Measurements from ENCODE around the gene SCRN1.

Gene SCRN1

GRCh38 chr7:29879609-29880008 lies 110.0 kb downstream of the SCRN1 start:
- DNase-seq (ENCODE audit: insufficient read length, low spot score) = no peak
- no peak for TF ChIP-seq TAF1 (IDR thresholded peaks at IDR 0.05; ENCODE audit: low read depth, low read length)
- TF ChIP-seq POLR2AphosphoS5 (IDR thresholded peaks at IDR 0.05; ENCODE audit: low read depth, low read length) = no peak
- no peak for TF ChIP-seq POU2F2 (IDR thresholded peaks at IDR 0.05; ENCODE audit: low read depth, low read length)
- no peak for TF ChIP-seq SPI1 (IDR thresholded peaks at IDR 0.05; ENCODE audit: low read depth, low read length)
- no peak for TF ChIP-seq POLR2A (IDR thresholded peaks at IDR 0.05; ENCODE audit: low read depth, low read length)
- TF ChIP-seq PAX5 (IDR thresholded peaks at IDR 0.05; ENCODE audit: insufficient read depth, low read length, severe bottlenecking) = no peak
- FAIRE-seq = no peak

DNA sequence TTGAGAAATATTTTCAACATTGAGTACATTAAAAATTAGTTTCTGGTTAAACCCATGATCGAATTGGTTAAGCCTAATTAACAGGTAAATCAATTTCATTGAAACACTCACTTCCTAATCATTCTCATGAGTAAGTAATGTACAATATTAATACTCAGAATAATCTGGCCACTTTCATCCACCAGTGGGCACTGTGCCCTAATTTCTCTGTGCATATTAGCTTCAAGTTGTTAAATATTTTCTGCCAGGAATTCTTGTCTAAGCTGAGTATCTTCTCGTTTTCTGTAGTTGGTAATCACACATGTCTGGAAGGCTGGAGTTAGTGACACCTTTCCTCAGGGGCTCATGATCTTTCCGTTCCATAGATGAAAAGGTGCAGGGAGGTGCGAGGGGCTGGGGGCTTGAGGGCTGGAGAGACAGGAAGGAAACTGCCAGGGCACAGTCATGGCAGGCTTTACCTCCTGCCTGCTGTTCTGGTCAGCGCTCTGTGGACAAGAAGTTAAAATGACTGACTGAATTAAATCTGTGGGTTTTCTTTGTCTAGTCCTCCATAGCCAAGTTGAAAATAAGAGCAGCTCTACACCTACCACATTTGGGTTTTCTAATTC lies 111.4 kb downstream of the SCRN1 start:
- TF ChIP-seq PAX5 (IDR thresholded peaks at IDR 0.05; ENCODE audit: insufficient read depth, low read length, severe bottlenecking) (no peak), TAF1 (IDR thresholded peaks at IDR 0.05; ENCODE audit: low read depth, low read length) (no peak)
- no peak for FAIRE-seq
- no peak for DNase-seq (ENCODE audit: insufficient read length, low spot score)

DNA sequence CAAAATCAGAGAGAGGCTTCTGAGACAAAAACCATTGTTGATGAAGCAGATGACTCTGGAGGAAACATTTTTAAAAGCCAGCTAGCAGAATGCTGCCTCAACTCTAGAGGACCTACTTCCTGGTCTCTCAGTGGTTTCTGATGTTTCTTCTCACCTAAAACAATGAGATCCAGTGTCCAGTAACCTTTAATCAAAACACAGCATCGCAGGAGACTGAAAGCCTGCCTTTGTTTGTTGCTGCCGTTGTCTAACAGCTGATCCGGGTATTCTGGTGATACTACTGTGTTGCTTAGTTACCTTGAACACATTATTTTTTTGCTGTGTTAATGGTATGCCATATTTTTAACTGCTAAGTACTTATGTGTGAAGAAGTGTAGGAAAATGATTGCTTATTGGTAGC lies 112.4 kb downstream of the SCRN1 start:
- TF ChIP-seq POLR2AphosphoS5 (IDR thresholded peaks at IDR 0.05; ENCODE audit: low read depth, low read length) (no peak), PAX5 (IDR thresholded peaks at IDR 0.05; ENCODE audit: insufficient read depth, low read length, severe bottlenecking) (no peak), SPI1 (IDR thresholded peaks at IDR 0.05; ENCODE audit: low read depth, low read length) (no peak), TAF1 (IDR thresholded peaks at IDR 0.05; ENCODE audit: low read depth, low read length) (no peak), POLR2A (IDR thresholded peaks at IDR 0.05; ENCODE audit: low read depth, low read length) (no peak), POU2F2 (IDR thresholded peaks at IDR 0.05; ENCODE audit: low read depth, low read length) (no peak)
- FAIRE-seq = no peak
- DNase-seq (ENCODE audit: insufficient read length, low spot score) = no peak

- DNase-seq (ENCODE audit: insufficient read length, low spot score) (no peak), FAIRE-seq (no peak)
- TF ChIP-seq SPI1 (IDR thresholded peaks at IDR 0.05; ENCODE audit: low read depth, low read length) = no peak
- no peak for TF ChIP-seq POLR2A (IDR thresholded peaks at IDR 0.05; ENCODE audit: low read depth, low read length)
- TF ChIP-seq TAF1 (IDR thresholded peaks at IDR 0.05; ENCODE audit: low read depth, low read length) = no peak
- no peak for TF ChIP-seq POU2F2 (IDR thresholded peaks at IDR 0.05; ENCODE audit: low read depth, low read length)
- no peak for TF ChIP-seq POLR2AphosphoS5 (IDR thresholded peaks at IDR 0.05; ENCODE audit: low read depth, low read length)
- TF ChIP-seq PAX5 (IDR thresholded peaks at IDR 0.05; ENCODE audit: insufficient read depth, low read length, severe bottlenecking) = no peak
Measured at GRCh38 chr7:29875741-29876140, 113.9 kb downstream of the SCRN1 start.

DNA sequence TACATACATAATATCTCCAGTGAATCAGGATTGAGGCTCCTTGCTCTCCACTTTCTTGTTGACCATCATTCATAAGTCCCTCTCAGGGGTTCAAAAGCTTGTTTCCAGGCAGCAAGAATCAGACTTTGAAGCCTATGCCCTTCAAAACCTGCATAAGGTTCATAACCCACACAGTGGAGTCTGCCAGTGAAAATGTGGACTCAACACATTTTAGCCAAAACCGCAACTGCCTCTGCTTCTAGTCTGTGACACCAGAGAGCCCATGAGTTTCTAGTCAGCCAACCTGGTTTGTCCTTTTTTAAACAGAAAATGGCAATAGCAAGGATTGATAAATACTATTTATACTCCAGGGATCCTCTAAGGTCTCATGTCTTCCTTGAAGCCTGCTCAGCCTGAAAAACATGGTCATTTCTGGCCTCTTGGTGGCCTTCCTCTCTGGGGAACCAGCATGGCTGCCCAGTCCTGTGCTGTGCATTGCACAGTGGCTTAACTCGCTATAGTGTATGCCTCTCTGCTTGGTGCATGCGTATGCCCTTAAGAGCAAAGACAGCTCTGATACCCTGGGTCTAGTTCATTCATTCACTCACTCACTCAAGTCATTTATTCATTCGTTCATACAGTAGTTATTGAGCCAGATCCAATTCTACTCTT lies 115.8 kb downstream of the SCRN1 start:
- no peak for DNase-seq (ENCODE audit: insufficient read length, low spot score)
- no peak for FAIRE-seq
- TF ChIP-seq POU2F2 (IDR thresholded peaks at IDR 0.05; ENCODE audit: low read depth, low read length) = no peak
- no peak for TF ChIP-seq SPI1 (IDR thresholded peaks at IDR 0.05; ENCODE audit: low read depth, low read length)
- TF ChIP-seq POLR2A (IDR thresholded peaks at IDR 0.05; ENCODE audit: low read depth, low read length) = no peak
- TF ChIP-seq PAX5 (IDR thresholded peaks at IDR 0.05; ENCODE audit: insufficient read depth, low read length, severe bottlenecking) = no peak
- TF ChIP-seq POLR2AphosphoS5 (IDR thresholded peaks at IDR 0.05; ENCODE audit: low read depth, low read length) = no peak
- TF ChIP-seq TAF1 (IDR thresholded peaks at IDR 0.05; ENCODE audit: low read depth, low read length) = no peak

DNA sequence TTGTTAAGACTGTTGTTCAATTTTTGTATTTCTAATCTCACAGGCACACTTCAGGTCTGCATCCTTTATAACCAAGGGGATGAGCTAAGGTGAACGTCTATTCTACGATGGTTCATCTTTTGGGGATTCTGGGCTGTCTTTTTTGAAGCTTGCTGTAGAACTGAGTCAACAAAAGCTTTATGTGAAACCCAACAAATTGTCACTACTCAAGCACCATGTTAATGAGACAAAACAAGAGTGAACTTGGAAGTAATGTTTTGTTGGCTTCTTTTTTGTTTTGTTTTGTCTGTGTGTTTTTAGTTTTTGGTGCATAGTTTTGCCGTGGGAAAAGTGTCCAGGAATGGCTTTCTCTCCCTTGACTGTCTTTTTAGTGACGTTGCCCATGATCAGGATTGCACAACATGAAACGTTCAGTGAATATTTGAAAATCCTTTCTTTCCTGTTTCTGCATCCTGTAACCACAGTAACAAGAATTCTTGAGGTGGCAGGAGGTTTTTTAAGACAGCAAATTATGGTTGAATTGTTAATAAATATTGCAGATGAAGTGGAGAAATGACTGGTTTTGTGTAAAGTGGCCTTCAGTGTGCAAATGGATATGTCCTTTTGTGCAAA lies 117.7 kb downstream of the SCRN1 start:
- no peak for DNase-seq (ENCODE audit: insufficient read length, low spot score)
- TF ChIP-seq PAX5 (IDR thresholded peaks at IDR 0.05; ENCODE audit: insufficient read depth, low read length, severe bottlenecking) (no peak), TAF1 (IDR thresholded peaks at IDR 0.05; ENCODE audit: low read depth, low read length) (no peak), SPI1 (IDR thresholded peaks at IDR 0.05; ENCODE audit: low read depth, low read length) (no peak), POLR2AphosphoS5 (IDR thresholded peaks at IDR 0.05; ENCODE audit: low read depth, low read length) (no peak), POU2F2 (IDR thresholded peaks at IDR 0.05; ENCODE audit: low read depth, low read length) (no peak), POLR2A (IDR thresholded peaks at IDR 0.05; ENCODE audit: low read depth, low read length) (no peak)
- FAIRE-seq = no peak

Measured in GM12891 (cell line).